Prostate gland (tissue), 2 donors: Measurements from ENCODE around the gene FABP6.

Experiments used
- POLR2A ChIP-seq: fragments of 450-650 bp; IDR thresholded peaks from one replicate; pipeline ENCODE4 v1.6.1; 2016; ENCODE audit warnings: antibody characterized with exemption, mild to moderate bottlenecking
- POLR2AphosphoS5 ChIP-seq: sonication (generic); formaldehyde crosslinking; IDR thresholded peaks from one replicate; pipeline ENCODE4 v1.6.1; 2017; ENCODE audit warnings: antibody characterized with exemption
- TF ChIP-seq, protein P1 (sequence below), 4 experiments: fragments of 200-600 bp in 2 of 4; fragments of 450-650 bp in 2 of 4; sonication (generic) in 2 of 4; IDR thresholded peaks; 1 replicate in 3 of 4; 2 replicates in 1 of 4; pipeline ENCODE4 v1.5.1; 2016 to 2019; ENCODE audit warnings: antibody characterized with exemption in 4 of 4, mild to moderate bottlenecking in 2 of 4, moderate library complexity in 2 of 4

DNA sequence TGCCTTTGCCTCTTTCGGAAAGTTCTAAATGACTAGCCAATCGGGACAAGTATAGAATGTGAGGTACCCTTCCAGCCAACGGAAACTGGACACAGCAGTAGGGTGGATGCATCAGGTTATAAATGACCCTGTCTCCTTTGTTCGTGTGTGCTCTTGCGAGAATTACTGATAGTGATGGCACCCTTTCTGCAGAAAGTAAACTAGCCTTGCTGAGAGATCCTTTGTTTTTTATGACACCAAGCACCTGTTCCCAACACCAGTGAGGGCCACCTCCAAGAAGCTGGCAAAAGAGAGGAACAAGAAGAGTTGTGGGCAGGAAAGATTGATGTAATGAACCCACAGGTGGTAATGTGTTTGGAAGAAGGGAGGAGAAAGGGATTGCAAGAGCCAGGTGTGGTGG lies 42.8 kb upstream of the FABP6 start:
- TF ChIP-seq, protein P1, sequence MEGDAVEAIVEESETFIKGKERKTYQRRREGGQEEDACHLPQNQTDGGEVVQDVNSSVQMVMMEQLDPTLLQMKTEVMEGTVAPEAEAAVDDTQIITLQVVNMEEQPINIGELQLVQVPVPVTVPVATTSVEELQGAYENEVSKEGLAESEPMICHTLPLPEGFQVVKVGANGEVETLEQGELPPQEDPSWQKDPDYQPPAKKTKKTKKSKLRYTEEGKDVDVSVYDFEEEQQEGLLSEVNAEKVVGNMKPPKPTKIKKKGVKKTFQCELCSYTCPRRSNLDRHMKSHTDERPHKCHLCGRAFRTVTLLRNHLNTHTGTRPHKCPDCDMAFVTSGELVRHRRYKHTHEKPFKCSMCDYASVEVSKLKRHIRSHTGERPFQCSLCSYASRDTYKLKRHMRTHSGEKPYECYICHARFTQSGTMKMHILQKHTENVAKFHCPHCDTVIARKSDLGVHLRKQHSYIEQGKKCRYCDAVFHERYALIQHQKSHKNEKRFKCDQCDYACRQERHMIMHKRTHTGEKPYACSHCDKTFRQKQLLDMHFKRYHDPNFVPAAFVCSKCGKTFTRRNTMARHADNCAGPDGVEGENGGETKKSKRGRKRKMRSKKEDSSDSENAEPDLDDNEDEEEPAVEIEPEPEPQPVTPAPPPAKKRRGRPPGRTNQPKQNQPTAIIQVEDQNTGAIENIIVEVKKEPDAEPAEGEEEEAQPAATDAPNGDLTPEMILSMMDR (IDR thresholded peaks at IDR 0.05), result no peak
- no peak for TF ChIP-seq POLR2A
- TF ChIP-seq POLR2AphosphoS5, result no peak
